Hepatocyte (in vitro differentiated cells): Measurements from ENCODE around the gene SYNDIG1.

Source experiments
- CTCF ChIP-seq: fragments of 200-600 bp; sonication (generic); IDR thresholded peaks from 2 replicates; pipeline ENCODE4 v1.5.1; 2016; ENCODE audit warnings: antibody characterized with exemption, mild to moderate bottlenecking; ENCODE audit not compliant: poor library complexity
- EZH2 ChIP-seq: fragments of 200-600 bp; sonication (generic); IDR thresholded peaks from 2 replicates; pipeline ENCODE4 v1.6.1; 2016; ENCODE audit warnings: antibody characterized with exemption, mild to moderate bottlenecking, borderline replicate concordance
- EZH2phosphoT487 ChIP-seq: fragments of 200-600 bp; sonication (generic); IDR thresholded peaks from one replicate; pipeline ENCODE4 v1.6.1; 2018; ENCODE audit warnings: antibody characterized with exemption, mild to moderate bottlenecking, low read depth, moderate library complexity; ENCODE audit not compliant: unreplicated experiment, severe bottlenecking

GRCh38 chr20:24585796-24586522, 116.5 kb downstream of the SYNDIG1 start:
- no peak for TF ChIP-seq CTCF
- no peak for TF ChIP-seq EZH2
- TF ChIP-seq EZH2phosphoT487: no peak
